OCI-LY1 (cell line): Measurements from ENCODE around the gene FBXO4.

ENCODE experiments used
- H2AFZ ChIP-seq: fragments of 200-600 bp; sonication (generic), shearing (Covaris generic); 2 replicates; pipeline ENCODE4 v1.6.0; 2014; ENCODE audit warnings: antibody characterized with exemption, mild to moderate bottlenecking, low read length
- H3F3A ChIP-seq: fragments of 200-600 bp; sonication (generic), shearing (Covaris generic); 2 replicates; pipeline ENCODE4 v1.6.0; 2014; ENCODE audit warnings: mild to moderate bottlenecking, antibody characterized with exemption, low read length, moderate library complexity; ENCODE audit not compliant: insufficient read depth
- H3K27ac ChIP-seq: fragments of 200-600 bp; sonication (generic); 2 replicates; pipeline ENCODE4 v1.5.1; 2014; ENCODE audit warnings: low read length, mixed run types, mild to moderate bottlenecking, low read depth; ENCODE audit not compliant: poor library complexity, severe bottlenecking
- H3K27me3 ChIP-seq: fragments of 200-600 bp; sonication (generic); 2 replicates; pipeline ENCODE4 v1.6.0; 2014; ENCODE audit warnings: antibody characterized with exemption, mild to moderate bottlenecking, low read length, moderate library complexity; ENCODE audit not compliant: insufficient read depth
- H3K36me3 ChIP-seq: fragments of 200-600 bp; sonication (generic); 2 replicates; pipeline ENCODE4 v1.6.1; 2014; ENCODE audit warnings: mild to moderate bottlenecking, antibody characterized with exemption, low read length, moderate library complexity, mixed read lengths; ENCODE audit not compliant: insufficient read depth
- H3K4me1 ChIP-seq: fragments of 200-600 bp; sonication (generic); 2 replicates; pipeline ENCODE4 v1.5.1; 2014; ENCODE audit warnings: mild to moderate bottlenecking, low read length, moderate library complexity; ENCODE audit not compliant: insufficient read depth, severe bottlenecking
- H3K4me2 ChIP-seq: fragments of 200-600 bp; sonication (generic), shearing (Covaris generic); 2 replicates; pipeline ENCODE4 v1.6.1; 2014; ENCODE audit warnings: low read length
- H3K4me3 ChIP-seq: fragments of 200-600 bp; sonication (generic); 2 replicates; pipeline ENCODE4 v1.5.1; 2014; ENCODE audit warnings: low read length, low read depth, mild to moderate bottlenecking, mixed read lengths; ENCODE audit not compliant: poor library complexity, severe bottlenecking
- H3K79me2 ChIP-seq: fragments of 200-600 bp; shearing (Covaris generic); 2 replicates; pipeline ENCODE4 v1.6.1; 2016; ENCODE audit warnings: mixed run types, low read length, mixed read lengths; ENCODE audit not compliant: insufficient read depth
- H3K9ac ChIP-seq: fragments of 200-600 bp; sonication (generic), shearing (Covaris generic); 2 replicates; pipeline ENCODE4 v1.6.1; 2014; ENCODE audit warnings: mild to moderate bottlenecking, low read length, mixed read lengths
- H3K9me2 ChIP-seq: fragments of 200-600 bp; sonication (generic), shearing (Covaris generic); 2 replicates; pipeline ENCODE4 v1.6.1; 2014; ENCODE audit warnings: low read depth, mild to moderate bottlenecking, low read length, mixed read lengths
- H3K9me3 ChIP-seq: fragments of 200-600 bp; shearing (Covaris generic); 2 replicates; pipeline ENCODE4 v1.6.1; 2014; ENCODE audit warnings: low read length, mixed read lengths
- H4K20me1 ChIP-seq: fragments of 200-600 bp; sonication (generic), shearing (Covaris generic); 2 replicates; pipeline ENCODE4 v1.6.0; 2016; ENCODE audit warnings: mild to moderate bottlenecking, low read length; ENCODE audit not compliant: insufficient read depth
- EZH2 ChIP-seq: fragments of 200-600 bp; sonication (generic), shearing (Covaris generic); IDR thresholded peaks from 2 replicates; pipeline ENCODE4 v1.8.0; 2017; ENCODE audit warnings: borderline replicate concordance, mixed run types, mild to moderate bottlenecking, antibody characterized with exemption, low read length, moderate library complexity, mixed read lengths
- TF ChIP-seq, protein P1 (sequence below): fragments of 200-600 bp; sonication (generic), shearing (Covaris generic); IDR thresholded peaks from 2 replicates; pipeline ENCODE4 v1.5.1; 2017; ENCODE audit warnings: mild to moderate bottlenecking, antibody characterized with exemption, low read length, moderate library complexity, mixed read lengths

Gene FBXO4

GRCh38 chr5:41968153-41968723 lies 43.2 kb downstream of the FBXO4 start:
- no peak overlapping the region for H3K9ac ChIP-seq
- no peak overlapping the region for H2AFZ ChIP-seq
- H3K36me3 ChIP-seq: no peaks in the 10 kb centered on the region
- no peaks in the 10 kb centered on the region for H3K4me1 ChIP-seq
- H3K79me2 ChIP-seq: no peaks in the 10 kb centered on the region
- TF ChIP-seq, protein P1, sequence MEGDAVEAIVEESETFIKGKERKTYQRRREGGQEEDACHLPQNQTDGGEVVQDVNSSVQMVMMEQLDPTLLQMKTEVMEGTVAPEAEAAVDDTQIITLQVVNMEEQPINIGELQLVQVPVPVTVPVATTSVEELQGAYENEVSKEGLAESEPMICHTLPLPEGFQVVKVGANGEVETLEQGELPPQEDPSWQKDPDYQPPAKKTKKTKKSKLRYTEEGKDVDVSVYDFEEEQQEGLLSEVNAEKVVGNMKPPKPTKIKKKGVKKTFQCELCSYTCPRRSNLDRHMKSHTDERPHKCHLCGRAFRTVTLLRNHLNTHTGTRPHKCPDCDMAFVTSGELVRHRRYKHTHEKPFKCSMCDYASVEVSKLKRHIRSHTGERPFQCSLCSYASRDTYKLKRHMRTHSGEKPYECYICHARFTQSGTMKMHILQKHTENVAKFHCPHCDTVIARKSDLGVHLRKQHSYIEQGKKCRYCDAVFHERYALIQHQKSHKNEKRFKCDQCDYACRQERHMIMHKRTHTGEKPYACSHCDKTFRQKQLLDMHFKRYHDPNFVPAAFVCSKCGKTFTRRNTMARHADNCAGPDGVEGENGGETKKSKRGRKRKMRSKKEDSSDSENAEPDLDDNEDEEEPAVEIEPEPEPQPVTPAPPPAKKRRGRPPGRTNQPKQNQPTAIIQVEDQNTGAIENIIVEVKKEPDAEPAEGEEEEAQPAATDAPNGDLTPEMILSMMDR: 0 out of 2 replicates have a peak, but pooled peaks have one; percentile 9
- TF ChIP-seq EZH2: no peak
- no peaks in the 10 kb centered on the region for H3K27me3 ChIP-seq
- no peaks in the 10 kb centered on the region for H3K9me3 ChIP-seq
- H3K27ac ChIP-seq: no peak overlapping the region
- no peaks in the 10 kb centered on the region for H4K20me1 ChIP-seq
- H3F3A ChIP-seq: no peaks in the 10 kb centered on the region
- H3K9me2 ChIP-seq: no peaks in the 10 kb centered on the region
- H3K4me2 ChIP-seq: no peak overlapping the region
- H3K4me3 ChIP-seq: no peak overlapping the region

DNA sequence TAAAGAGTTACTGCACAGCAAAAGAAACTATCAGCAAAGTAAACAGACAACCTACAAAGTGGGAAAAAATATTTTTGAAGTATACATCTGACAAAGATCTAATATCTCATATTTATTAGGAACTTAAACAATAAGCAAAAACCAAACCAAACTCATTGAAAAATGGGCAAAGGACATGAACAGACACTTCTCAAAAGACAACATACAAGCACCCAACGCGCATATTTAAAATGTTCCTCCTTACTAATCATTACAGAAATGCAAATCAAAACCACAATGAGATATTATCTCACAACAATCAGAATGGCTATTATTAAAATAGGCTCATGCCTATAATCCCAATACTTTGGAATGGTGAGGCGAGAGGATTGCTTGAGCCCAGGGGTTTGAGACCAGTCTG lies 48.0 kb downstream of the FBXO4 start:
- Histone ChIP-seq H3K79me2 (no peaks in the 10 kb centered on the region), H3K27ac (no peak overlapping the region), H3F3A (no peaks in the 10 kb centered on the region), H3K27me3 (no peaks in the 10 kb centered on the region), H3K36me3 (no peaks in the 10 kb centered on the region), H3K9me2 (no peaks in the 10 kb centered on the region), H4K20me1 (no peaks in the 10 kb centered on the region), H3K9me3 (no peaks in the 10 kb centered on the region), H3K4me2 (no peak overlapping the region), H3K9ac (no peak overlapping the region), H3K4me3 (no peak overlapping the region), H2AFZ (no peak overlapping the region), H3K4me1 (no peaks in the 10 kb centered on the region)
- TF ChIP-seq, protein P1: no peak
- no peak for TF ChIP-seq EZH2

DNA sequence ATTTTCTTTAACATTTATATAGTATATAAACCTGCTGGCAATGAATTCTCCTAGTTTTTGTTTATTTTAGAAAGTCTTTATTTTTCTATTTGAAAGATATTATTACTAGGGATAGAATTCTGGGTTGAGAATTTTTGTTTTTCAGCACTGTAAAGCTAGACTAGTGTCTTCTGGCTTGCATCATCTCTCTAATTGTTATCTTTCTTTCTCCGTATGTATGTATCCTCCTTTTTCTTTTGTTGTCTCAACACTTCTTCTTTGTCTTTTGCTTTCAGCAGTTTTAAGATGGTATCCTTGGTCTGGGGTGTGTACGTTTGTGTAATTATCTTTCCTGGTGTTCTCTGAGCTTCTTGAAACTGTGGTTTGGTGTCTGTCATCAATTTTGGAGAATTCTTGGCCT lies 48.8 kb downstream of the FBXO4 start:
- no peaks in the 10 kb centered on the region for H3K36me3 ChIP-seq
- no peak overlapping the region for H3K4me3 ChIP-seq
- no peak overlapping the region for H2AFZ ChIP-seq
- TF ChIP-seq, protein P1: no peak
- no peak for TF ChIP-seq EZH2
- H3K9me2 ChIP-seq: no peaks in the 10 kb centered on the region
- no peaks in the 10 kb centered on the region for H3K9me3 ChIP-seq
- H3F3A ChIP-seq: no peaks in the 10 kb centered on the region
- no peak overlapping the region for H3K27ac ChIP-seq
- H3K4me2 ChIP-seq: no peak overlapping the region
- H3K27me3 ChIP-seq: no peaks in the 10 kb centered on the region
- H3K79me2 ChIP-seq: no peaks in the 10 kb centered on the region
- no peaks in the 10 kb centered on the region for H4K20me1 ChIP-seq
- H3K9ac ChIP-seq: no peak overlapping the region
- H3K4me1 ChIP-seq: no peaks in the 10 kb centered on the region
